GM12878 (cell line): ENCODE measurements around the gene INTS14.

Source experiments
- BHLHE40 ChIP-seq, 2 experiments: fragments of 450-650 bp in 1 of 2; IDR thresholded peaks; 2 replicates each; pipeline ENCODE4 v1.6.1; 2011 to 2017; ENCODE audit warnings: low read depth in 2 of 2, borderline replicate concordance in 1 of 2, improper control_type of control experiment in 1 of 2, low read length in 1 of 2, mild to moderate bottlenecking in 1 of 2
- CHD2 ChIP-seq: IDR thresholded peaks from 2 replicates; pipeline ENCODE4 v1.6.1; 2011; ENCODE audit warnings: low read depth, low read length, improper control_type of control experiment, borderline replicate concordance
- EGR1 ChIP-seq, 2 experiments: IDR thresholded peaks; 1 replicate in 1 of 2; 2 replicates in 1 of 2; pipeline ENCODE4 v1.6.1; 2011 to 2012; ENCODE audit warnings: low read depth in 2 of 2, low read length in 2 of 2, borderline replicate concordance in 1 of 2, mild to moderate bottlenecking in 1 of 2, moderate library complexity in 1 of 2
- EP300 ChIP-seq, 2 experiments: fragments of 150-350 bp in 1 of 2; IDR thresholded peaks; 2 replicates each; pipeline ENCODE4 v1.6.1; 2011 to 2012; ENCODE audit warnings: low read depth in 2 of 2, low read length in 2 of 2, borderline replicate concordance in 1 of 2, improper control_type of control experiment in 1 of 2, inconsistent platforms in 1 of 2; ENCODE audit not compliant: control insufficient read depth in 1 of 2
- EZH2 ChIP-seq: IDR thresholded peaks from 2 replicates; pipeline ENCODE4 v1.6.1; 2012; ENCODE audit warnings: low read depth, mild to moderate bottlenecking, control low read depth, inconsistent platforms, low read length, borderline replicate concordance; ENCODE audit not compliant: control insufficient read depth
- POLR2A ChIP-seq: IDR thresholded peaks from 2 replicates; pipeline ENCODE4 v1.6.1; 2011; ENCODE audit warnings: low read depth, mild to moderate bottlenecking, low read length
- RAD21 ChIP-seq: IDR thresholded peaks from 2 replicates; pipeline ENCODE4 v1.6.1; 2011; ENCODE audit warnings: mild to moderate bottlenecking, low read depth, low read length, moderate library complexity; ENCODE audit not compliant: insufficient read depth
- SIX5 ChIP-seq: IDR thresholded peaks from 2 replicates; pipeline ENCODE4 v1.6.1; 2011; ENCODE audit warnings: mild to moderate bottlenecking, low read depth, low read length, moderate library complexity; ENCODE audit not compliant: severe bottlenecking
- SUZ12 ChIP-seq: fragments of 200-600 bp; sonication (generic); IDR thresholded peaks from one replicate; pipeline ENCODE4 v1.6.1; 2018; ENCODE audit warnings: antibody characterized with exemption, mild to moderate bottlenecking; ENCODE audit not compliant: unreplicated experiment
- USF2 ChIP-seq: IDR thresholded peaks from 2 replicates; pipeline ENCODE4 v1.6.1; 2011; ENCODE audit warnings: low read depth, low read length, improper control_type of control experiment, borderline replicate concordance
- YY1 ChIP-seq: IDR thresholded peaks from 2 replicates; pipeline ENCODE4 v1.6.1; 2011; ENCODE audit warnings: low read depth, mild to moderate bottlenecking, low read length
- TF ChIP-seq, protein P1 (sequence below), 3 experiments: IDR thresholded peaks in 2 of 3; conservative IDR thresholded peaks in 1 of 3; 2 replicates each; pipeline ENCODE4 v1.5.1; 2011; ENCODE audit warnings: low read depth in 3 of 3, low read length in 3 of 3, mild to moderate bottlenecking in 3 of 3, control low read depth in 2 of 3, moderate library complexity in 2 of 3, inconsistent platforms in 1 of 3, mixed read lengths in 1 of 3; ENCODE audit not compliant: control insufficient read depth in 2 of 3, insufficient read depth in 1 of 3; ENCODE audit errors: extremely low read depth in 1 of 3

DNA sequence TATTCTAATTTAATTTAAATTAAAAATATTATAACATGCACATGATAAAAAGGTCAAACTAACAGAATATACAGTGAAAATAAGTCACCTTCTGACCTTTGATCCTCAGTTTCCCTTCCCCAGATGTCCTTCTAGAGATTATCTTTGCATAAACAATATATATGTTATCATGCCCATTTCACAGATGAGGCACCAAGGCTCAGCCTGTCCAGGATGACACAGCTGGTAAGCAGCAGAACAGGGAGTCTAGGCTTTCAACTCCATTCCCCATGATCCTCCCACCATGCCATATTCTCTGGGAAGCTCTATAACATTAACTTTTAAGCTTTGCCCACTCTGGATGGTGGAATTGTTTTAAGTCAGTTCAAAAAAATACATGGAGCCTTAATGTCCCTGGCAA is 12.2 kb upstream of the INTS14 start:
- TF ChIP-seq, protein P1, sequence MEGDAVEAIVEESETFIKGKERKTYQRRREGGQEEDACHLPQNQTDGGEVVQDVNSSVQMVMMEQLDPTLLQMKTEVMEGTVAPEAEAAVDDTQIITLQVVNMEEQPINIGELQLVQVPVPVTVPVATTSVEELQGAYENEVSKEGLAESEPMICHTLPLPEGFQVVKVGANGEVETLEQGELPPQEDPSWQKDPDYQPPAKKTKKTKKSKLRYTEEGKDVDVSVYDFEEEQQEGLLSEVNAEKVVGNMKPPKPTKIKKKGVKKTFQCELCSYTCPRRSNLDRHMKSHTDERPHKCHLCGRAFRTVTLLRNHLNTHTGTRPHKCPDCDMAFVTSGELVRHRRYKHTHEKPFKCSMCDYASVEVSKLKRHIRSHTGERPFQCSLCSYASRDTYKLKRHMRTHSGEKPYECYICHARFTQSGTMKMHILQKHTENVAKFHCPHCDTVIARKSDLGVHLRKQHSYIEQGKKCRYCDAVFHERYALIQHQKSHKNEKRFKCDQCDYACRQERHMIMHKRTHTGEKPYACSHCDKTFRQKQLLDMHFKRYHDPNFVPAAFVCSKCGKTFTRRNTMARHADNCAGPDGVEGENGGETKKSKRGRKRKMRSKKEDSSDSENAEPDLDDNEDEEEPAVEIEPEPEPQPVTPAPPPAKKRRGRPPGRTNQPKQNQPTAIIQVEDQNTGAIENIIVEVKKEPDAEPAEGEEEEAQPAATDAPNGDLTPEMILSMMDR (IDR thresholded peaks at IDR 0.05 in 2 of 3, conservative IDR thresholded peaks at IDR 0.05 in 1 of 3; ENCODE audit: control insufficient read depth in 2 of 3, extremely low read depth in 1 of 3, insufficient read depth in 1 of 3, low read depth in 3 of 3, low read length in 3 of 3): no peak
- TF ChIP-seq EZH2 (no peak), CHD2 (no peak), BHLHE40 (IDR thresholded peaks at IDR 0.05; ENCODE audit: borderline replicate concordance in 1 of 2, low read depth in 2 of 2, low read length in 1 of 2) (no peak), POLR2A (no peak), RAD21 (no peak), SIX5 (no peak), EGR1 (IDR thresholded peaks at IDR 0.05; ENCODE audit: borderline replicate concordance in 1 of 2, low read depth in 2 of 2, low read length in 2 of 2) (no peak), EP300 (IDR thresholded peaks at IDR 0.05; ENCODE audit: borderline replicate concordance in 1 of 2, control insufficient read depth in 1 of 2, low read depth in 2 of 2, low read length in 2 of 2) (no peak), YY1 (no peak), SUZ12 (no peak), USF2 (no peak)
